Left lung (tissue), 10 donors: ENCODE measurements around the gene CFAP54. TPM values are rescaled to one million over a fixed set of nuclear protein-coding genes. Genes with fewer than 3 reads are reported as not detected.

Experiments
- ATAC-seq: fragments of 200-7000 bp; cut with Tn5 transposase; one replicate; pipeline ENCODE4 v1.9.1; 2020; ENCODE audit warnings: moderate library complexity
- DNase-seq, 4 donors: peaks; one replicate each; pipeline ENCODE4 v3.0.0-alpha.2; 2013 to 2020
- H3K27ac ChIP-seq, 2 donors: fragments of 200-600 bp; sonication (generic) in 1 of 2; one replicate each; pipeline versions ENCODE4 v1.5.0 to v1.8.0; 2020 to 2021
- H3K27me3 ChIP-seq, 2 donors: fragments of 200-600 bp; sonication (generic) in 1 of 2; one replicate each; pipeline versions ENCODE4 v1.5.0 to v1.8.0; 2020 to 2021
- H3K36me3 ChIP-seq, 2 donors: fragments of 200-600 bp; sonication (generic) in 1 of 2; one replicate each; pipeline versions ENCODE4 v1.5.0 to v1.8.0; 2020 to 2021
- H3K4me1 ChIP-seq, 2 donors: fragments of 200-600 bp; one replicate each; pipeline ENCODE4 v1.8.0; 2021
- H3K4me3 ChIP-seq, 2 donors: fragments of 200-600 bp; sonication (generic) in 1 of 2; one replicate each; pipeline versions ENCODE4 v1.5.0 to v1.8.0; 2020 to 2021; ENCODE audit warnings: mild to moderate bottlenecking in 1 of 2
- H3K9me3 ChIP-seq, 2 donors: fragments of 200-600 bp; sonication (generic) in 1 of 2; one replicate each; pipeline versions ENCODE4 v1.5.0 to v1.8.0; 2020 to 2021
- CTCF ChIP-seq, 2 donors: fragments of 200-600 bp; sonication (generic) in 1 of 2; IDR thresholded peaks; one replicate each; pipeline versions ENCODE4 v1.5.0 to v1.8.0; 2021; ENCODE audit warnings: antibody characterized with exemption in 2 of 2
- intact Hi-C, 2 donors: fragments of 100-400 bp; cut with DNase I; formaldehyde crosslinking; loops; one replicate each; pipeline versions ENCODE4 v1.11.2 to v1.14.2; 2022
- polyA plus RNA-seq, 6 donors: library from polyadenylated mRNA; unstranded; fragments of 120-200 nt; gene quantifications; one replicate each; pipeline ENCODE4 v1.2.1, GENCODE V29; 2013; ENCODE audit not compliant: insufficient read length in 6 of 6
- total RNA-seq, 2 donors: library from RNA; stranded (reverse); fragmentation: NEBNext Ultra II Directional; extraction: Animal tissue kit (Norgen Biotek cat#: 25700); gene quantifications; one replicate each; pipeline ENCODE4 v1.2.1, GENCODE V29; 2021
- donor health status: DM: no; HTN: yes; CAD: no.
- donor health status: DM: no; HTN: no; CAD: no.

The CFAP54 gene
- total and polyA plus RNA-seq, 8 donors: 1.1 to 3.7 (median 2.6) TPM

- no peak for ATAC-seq
- no peak overlapping the region for H3K4me3 ChIP-seq
- H3K36me3 ChIP-seq: no peaks in the 10 kb centered on the region
- no peak for DNase-seq
- H3K27me3 ChIP-seq: no peaks in the 10 kb centered on the region
- intact Hi-C loops: no loop called here
- H3K4me1 ChIP-seq: no peaks in the 10 kb centered on the region
- no peak for TF ChIP-seq CTCF (IDR thresholded peaks at IDR 0.05)
- H3K9me3 ChIP-seq: no peaks in the 10 kb centered on the region
- H3K27ac ChIP-seq: no peak overlapping the region
Measured at GRCh38 chr12:96883571-96883970, 394.2 kb downstream of the CFAP54 start.

GRCh38 chr12:96886998-96887677 lies 397.8 kb downstream of the CFAP54 start:
- ATAC-seq: peak; percentile 33
- no peak for TF ChIP-seq CTCF (IDR thresholded peaks at IDR 0.05)

GRCh38 chr12:96889273-96889933 lies 400.0 kb downstream of the CFAP54 start:
- intact Hi-C loops: no loop called here
- TF ChIP-seq CTCF (IDR thresholded peaks at IDR 0.05): no peak
- ATAC-seq (peak; percentile 33), DNase-seq (no peak)
- peaks cover 0 to 4% of the 10 kb centered on the region in 2 donors for H3K27me3 ChIP-seq
- H3K4me3 ChIP-seq: no peak overlapping the region
- H3K4me1 ChIP-seq: no peaks in the 10 kb centered on the region
- H3K9me3 ChIP-seq: no peaks in the 10 kb centered on the region
- no peaks in the 10 kb centered on the region for H3K36me3 ChIP-seq
- no peak overlapping the region for H3K27ac ChIP-seq

More at GRCh38 chr12:96886998-96887677, 397.8 kb downstream of the CFAP54 start:
- Histone ChIP-seq H3K9me3 (no peaks in the 10 kb centered on the region), H3K36me3 (no peaks in the 10 kb centered on the region), H3K4me1 (no peaks in the 10 kb centered on the region), H3K4me3 (no peak overlapping the region), H3K27ac (no peak overlapping the region), H3K27me3 (peaks cover 0 to 4% of the 10 kb centered on the region in 2 donors)
- DNase-seq: peak in 2 of 4 donors; percentile 34 to 87
- intact Hi-C loops: no loop called here

GRCh38 chr12:96890331-96890730 lies 401.0 kb downstream of the CFAP54 start:
- H3K4me1 ChIP-seq: no peaks in the 10 kb centered on the region
- no peaks in the 10 kb centered on the region for H3K36me3 ChIP-seq
- no peak for ATAC-seq
- H3K27ac ChIP-seq: no peak overlapping the region
- H3K27me3 ChIP-seq: peaks cover 0 to 4% of the 10 kb centered on the region in 2 donors
- intact Hi-C loops: no loop called here
- no peak for TF ChIP-seq CTCF (IDR thresholded peaks at IDR 0.05)
- H3K4me3 ChIP-seq: no peak overlapping the region
- DNase-seq: no peak
- no peaks in the 10 kb centered on the region for H3K9me3 ChIP-seq

GRCh38 chr12:96892104-96892503 lies 402.7 kb downstream of the CFAP54 start:
- H3K4me1 ChIP-seq: no peaks in the 10 kb centered on the region
- peaks cover 0 to 4% of the 10 kb centered on the region in 2 donors for H3K27me3 ChIP-seq
- H3K9me3 ChIP-seq: no peaks in the 10 kb centered on the region
- no peak for ATAC-seq
- intact Hi-C loops: no loop called here
- no peak for TF ChIP-seq CTCF (IDR thresholded peaks at IDR 0.05)
- no peak overlapping the region for H3K27ac ChIP-seq
- no peak overlapping the region for H3K4me3 ChIP-seq
- no peak for DNase-seq
- H3K36me3 ChIP-seq: no peaks in the 10 kb centered on the region
